GM12872 (cell line): Measurements from ENCODE around the gene DEPDC5.

Experiments
- CTCF ChIP-seq: IDR thresholded peaks from 3 replicates; pipeline ENCODE4 v1.5.1; 2011; ENCODE audit warnings: low read depth, mild to moderate bottlenecking, low read length, moderate library complexity; ENCODE audit not compliant: insufficient read depth

DEPDC5 gene

GRCh38 chr22:31952472-31952871, 198.7 kb downstream of the DEPDC5 start:
- TF ChIP-seq CTCF = no peak

- TF ChIP-seq CTCF = no peak
Measured at GRCh38 chr22:31953261-31953660, 199.4 kb downstream of the DEPDC5 start.

GRCh38 chr22:31954535-31955523, 201.0 kb downstream of the DEPDC5 start:
- TF ChIP-seq CTCF = no peak

- TF ChIP-seq CTCF = no peak
Measured at GRCh38 chr22:31956360-31956759, 202.5 kb downstream of the DEPDC5 start.
